ENCODE data around the gene NUDT3.
A peak's percentile ranks its signal among the peaks of the same experiment; 100 is the strongest.
"Not testable (repeated sequence)": the region's sequence is repeated elsewhere in the genome, so short reads cannot be mapped to it uniquely, and the experiment has no call there.

Gene NUDT3

DNA sequence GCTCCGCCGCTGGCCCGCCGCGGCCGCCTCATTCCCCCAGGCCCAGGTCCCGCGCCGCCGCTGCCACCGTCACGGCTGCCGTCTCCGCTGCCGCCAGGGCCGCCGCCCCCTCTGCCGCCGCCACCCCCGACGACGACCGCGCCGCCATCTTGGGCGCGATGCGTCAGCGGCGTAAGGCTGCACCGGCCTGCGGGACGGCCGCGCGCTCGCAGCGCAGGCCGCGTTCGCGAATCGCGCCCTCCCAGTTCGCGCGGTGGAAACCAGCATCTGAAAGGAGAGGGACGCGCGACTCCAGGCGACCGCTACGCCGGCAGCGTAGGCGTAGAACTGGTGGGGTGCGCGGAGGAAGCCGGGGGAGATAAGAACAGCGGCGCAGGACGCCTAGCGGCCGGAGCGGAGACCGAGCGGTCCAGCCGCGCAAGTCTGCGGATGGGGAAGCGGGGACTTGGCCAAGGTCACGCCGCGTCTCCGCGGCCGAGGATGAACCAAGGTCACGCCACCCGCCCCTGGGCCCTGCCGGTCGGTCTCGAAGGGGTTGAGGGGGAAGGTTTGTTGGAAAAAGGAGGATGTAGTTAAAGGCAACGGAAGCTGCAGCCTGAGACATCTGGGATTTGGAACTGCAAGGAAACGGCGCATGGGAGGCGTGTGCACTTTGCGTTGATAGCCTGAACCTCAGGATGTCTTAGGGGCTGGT is at the start of gene NUDT3:
Gene NUDT3, minus strand, starts transcription at position 173 of the 694 bp plus-strand sequence. CDS start 307 bp downstream, outside the sequence.
- peak; percentile 72 to 76 for DNase-seq (ENCODE audit: low read depth in 2 of 2)

DNA sequence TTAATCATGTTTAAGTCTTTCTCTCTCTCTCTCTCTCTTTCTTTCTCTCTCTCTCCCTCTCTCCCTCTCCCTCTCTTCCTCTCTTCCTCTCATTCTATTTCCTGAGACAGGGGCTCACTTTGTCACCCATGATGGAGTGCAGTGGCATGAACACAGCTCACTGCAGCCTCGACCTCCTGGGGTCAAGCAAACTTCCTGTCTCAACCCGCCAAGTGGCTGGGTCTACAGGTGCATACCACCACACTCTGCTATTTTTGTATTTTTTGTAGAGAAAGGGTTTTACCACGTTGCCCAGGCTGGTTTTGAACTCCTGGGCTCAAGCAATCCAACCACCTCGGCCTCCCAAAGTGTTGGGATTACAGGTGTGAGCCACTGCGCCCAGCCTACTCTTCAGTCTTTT is 49.1 kb upstream of the NUDT3 start:
- no peak for DNase-seq (ENCODE audit: low read depth in 2 of 2)

DNA sequence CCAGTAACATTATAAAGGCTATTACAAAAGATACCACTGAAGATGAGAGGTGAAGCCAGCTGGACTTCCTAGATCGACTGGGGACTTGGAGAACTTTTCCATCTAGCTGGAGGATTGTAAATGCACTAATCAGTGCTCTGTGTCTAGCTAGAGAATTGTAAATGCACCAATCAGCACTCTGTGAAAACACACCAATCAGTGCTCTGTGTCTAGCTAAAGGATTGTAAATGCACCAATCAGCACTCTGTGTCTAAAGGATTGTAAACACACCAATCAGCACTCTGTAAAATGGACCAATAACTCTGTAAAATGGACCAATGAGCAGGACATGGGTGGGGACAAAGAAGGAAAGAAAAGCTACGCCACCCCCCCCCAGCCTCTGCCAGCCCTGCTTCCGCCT is 47.0 kb upstream of the NUDT3 start:
- DNase-seq (ENCODE audit: low read depth in 2 of 2): no peak

DNA sequence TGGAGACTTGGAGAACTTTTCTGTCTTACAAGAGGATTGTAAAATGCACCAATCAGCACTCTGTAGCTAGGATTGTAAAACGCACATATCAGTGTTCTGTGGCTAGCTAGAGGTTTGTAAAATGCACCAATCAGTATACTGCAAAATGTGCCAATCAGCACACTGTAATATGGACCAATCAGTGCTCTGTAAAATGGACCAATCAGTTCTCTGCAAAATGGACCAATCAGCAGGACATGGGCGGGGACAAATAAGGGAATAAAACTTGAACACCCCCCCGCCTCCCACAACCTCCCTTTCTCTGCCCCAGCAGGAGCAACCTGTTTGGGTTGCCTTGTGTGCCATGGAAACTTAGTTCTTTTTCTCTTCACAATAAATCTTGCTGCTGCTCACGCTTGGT is 46.2 kb upstream of the NUDT3 start:
- DNase-seq (ENCODE audit: low read depth in 2 of 2): no peak

DNA sequence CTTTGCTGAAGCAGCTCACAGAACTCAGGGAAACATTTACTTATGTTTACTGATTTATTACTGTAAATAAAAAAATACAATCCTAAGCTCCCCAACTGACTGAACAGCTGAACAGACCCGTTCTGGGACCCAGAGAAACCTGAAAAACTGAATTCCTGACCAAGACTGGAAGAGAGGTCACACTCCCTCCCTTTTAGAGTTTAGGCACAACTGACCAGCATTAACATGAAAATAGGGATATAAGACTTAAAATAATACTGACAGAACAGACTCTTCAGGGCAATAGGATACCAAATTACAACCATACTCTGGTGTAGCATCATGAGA is 45.1 kb upstream of the NUDT3 start:
- DNase-seq (ENCODE audit: low read depth in 2 of 2): no peak

DNA sequence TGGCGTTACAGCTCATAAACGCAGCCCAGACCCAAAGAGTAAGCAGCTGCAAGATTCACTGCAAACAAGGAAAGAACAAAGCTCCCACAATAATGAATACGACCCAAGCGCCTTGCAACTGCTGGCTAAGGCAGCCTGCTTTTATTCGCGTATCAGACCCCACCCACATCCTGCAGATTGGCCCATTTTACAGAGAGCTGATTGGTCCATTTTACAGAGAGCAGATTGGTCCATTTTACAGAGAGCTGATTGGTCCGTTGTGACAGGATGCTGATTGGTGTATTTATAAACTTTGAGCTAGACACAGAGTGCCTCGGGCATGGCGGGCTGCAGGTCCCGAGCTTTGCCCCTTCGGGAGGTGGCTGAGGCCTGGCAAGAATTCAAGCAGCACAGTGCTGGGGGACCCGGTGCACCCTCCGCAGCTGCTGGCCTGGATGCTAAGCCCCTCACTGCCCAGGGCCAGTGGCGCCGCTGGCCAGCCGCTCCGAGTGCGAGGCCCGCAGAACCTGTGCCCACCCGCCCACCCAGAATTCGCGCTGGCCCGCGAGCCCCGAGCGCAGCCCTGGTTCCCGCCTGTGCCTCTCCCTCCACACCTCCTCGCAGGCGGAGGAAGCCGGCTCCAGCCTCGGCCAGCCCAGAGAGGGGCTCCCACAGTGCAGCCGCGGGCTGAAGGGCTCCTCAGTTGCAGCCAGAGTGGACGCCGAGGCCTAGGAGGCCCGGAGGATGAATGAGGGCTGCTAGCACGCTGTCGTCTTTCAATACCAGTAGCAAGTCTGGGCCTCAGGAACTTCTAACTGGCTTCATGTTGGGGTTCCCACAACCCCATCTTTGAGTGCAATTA is 44.6 kb upstream of the NUDT3 start:
- no peak for DNase-seq (ENCODE audit: low read depth in 2 of 2)

DNA sequence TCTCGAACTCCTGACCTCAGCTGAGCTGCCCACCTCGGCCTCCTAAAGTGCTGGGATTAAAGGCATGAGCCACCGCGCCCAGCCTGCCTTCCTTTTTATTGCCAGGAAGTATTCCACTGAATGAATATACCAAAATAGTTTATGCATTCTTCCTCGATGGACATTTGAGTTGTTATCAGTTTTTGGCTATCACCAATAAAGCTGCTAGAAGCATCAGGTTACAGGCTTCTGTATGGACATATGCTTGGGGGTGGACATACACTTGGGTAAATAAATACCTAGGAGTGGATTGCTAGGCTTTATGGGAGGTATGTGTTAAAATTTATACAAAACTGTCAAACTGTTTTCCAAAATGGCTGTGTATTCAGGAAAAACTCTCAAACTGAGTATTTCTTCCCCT is 43.4 kb upstream of the NUDT3 start:
- DNase-seq (ENCODE audit: low read depth in 2 of 2): no peak

DNA sequence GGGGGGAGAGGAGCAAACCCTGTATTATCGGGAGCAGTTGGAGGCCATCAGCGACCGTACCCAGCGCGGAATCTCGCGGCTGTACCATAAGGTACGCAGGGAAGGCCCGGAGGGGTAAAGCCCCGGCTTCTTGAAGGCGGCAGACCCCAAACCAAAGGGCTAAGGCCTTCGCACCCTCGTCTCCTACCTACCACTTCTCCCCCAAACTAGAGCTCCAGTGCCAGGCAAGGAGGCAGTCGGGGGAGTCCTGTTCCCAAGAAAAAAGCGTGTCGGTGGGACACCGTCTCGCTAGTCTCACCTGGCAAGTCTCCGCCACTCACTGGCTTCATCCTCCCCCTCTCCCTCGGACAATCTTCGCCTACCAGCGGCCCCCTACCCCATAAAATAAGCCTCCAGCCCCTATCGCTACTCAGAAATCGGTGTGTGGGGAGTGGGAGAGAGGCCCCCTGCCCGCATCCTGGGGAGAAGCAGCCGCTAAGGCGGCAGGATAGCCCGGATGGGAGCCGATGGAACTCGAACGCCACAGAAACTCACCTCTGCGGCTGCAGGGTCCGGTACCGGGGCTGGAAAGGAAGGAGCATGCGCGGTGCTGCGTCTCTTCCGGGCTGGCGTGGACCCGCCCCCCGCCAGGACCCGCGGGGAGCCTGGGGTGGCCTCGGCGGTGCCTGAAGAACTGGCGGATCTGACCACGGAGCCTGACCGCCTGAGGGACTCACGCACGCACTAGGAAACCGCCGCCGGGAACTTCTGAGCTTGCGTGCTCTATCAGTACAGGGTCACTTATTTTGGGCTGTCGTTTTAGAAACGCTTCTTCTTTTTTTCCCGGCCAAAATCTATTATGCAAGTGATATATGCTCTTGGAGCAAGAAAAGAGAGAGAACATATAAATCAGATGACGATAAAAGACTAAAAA is 33.3 kb upstream of the NUDT3 start, which contains the start of gene RPS10:
Gene RPS10, minus strand, starts transcription at position 572 of the 913 bp plus-strand sequence. CDS start 848 bp downstream, outside the sequence.
- DNase-seq (ENCODE audit: low read depth in 2 of 2): peak; percentile 78 to 81

DNA sequence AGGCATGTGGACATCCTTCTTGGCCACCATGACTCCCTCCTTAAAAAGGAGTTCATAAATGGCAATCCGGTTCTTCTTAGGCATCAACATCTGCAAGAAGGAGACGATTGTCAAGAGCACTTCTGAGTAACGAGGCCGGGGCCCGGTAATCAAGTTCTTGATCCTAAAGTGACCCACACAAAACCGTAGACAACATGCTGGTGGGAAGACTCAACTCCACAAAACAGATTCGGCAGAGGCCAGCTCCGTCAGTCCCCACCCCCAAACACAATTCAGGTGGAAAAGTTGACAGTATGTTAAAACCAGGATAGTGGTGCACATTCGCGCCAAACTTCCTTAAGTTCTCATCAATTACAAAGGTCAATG is 32.6 kb upstream of the NUDT3 start:
- no peak for DNase-seq (ENCODE audit: low read depth in 2 of 2)

DNA sequence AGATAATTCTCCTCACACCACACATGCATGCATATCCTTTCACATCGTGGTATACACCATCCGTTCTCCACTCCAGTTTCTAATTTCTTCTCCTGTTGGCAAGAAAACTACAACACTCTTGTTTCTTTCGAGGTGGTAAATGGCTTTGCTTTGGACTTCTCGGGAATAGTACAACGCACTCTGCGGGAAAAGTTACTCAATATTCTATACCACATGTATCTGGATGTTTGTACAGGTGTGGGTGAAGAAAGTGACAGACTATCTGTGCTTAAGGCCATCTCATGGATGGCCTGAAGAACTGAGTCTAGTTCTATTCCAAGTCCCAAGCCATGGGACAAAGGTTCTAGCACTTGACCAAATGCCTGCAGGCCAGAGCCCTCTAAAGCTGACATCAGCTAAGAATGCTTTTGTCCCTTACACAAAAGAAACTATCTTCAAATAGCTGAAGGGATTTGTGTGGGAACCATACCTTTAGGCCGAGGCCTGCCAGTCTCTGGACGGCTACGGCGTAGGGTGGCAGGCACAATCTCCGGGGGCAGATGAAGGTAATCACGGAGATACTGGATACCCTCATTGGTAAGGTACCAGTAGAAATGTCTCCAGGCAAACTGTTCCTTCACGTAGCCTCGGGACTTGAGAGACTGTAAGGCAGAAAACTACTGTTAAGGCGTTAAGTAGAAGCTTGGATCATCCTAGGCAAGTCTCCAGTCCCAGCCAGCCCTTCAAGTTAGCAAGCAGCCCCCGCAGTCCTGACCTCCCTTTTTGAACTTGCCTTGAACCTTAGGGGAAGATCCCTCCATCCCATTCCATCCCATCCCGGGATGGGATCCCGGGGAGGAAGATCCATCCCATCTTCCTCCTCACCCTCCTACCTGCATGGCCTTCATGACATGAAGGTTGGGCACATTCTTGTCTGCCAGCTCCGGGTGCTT is 32.0 kb upstream of the NUDT3 start:
- DNase-seq (ENCODE audit: low read depth in 2 of 2): no peak

DNA sequence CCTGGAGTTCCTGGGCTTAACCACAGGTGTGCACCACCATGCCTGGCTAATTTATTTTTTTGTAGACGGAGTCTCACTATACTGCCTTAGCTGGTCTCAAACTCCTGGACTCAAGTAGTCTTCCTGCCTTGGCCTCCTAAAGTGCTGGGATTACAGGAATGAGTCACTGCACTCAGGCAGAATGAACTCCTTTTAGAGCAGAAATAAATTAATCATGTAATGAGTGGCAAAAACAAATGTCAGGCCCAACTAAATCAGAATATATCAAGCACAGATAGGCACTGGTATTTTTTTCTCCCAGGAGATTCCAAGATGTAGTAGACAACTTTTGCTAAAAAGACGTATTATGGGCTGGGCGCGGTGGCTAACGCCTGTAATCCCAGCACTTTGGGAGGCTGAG is 30.8 kb upstream of the NUDT3 start:
- no peak for DNase-seq (ENCODE audit: low read depth in 2 of 2)

DNA sequence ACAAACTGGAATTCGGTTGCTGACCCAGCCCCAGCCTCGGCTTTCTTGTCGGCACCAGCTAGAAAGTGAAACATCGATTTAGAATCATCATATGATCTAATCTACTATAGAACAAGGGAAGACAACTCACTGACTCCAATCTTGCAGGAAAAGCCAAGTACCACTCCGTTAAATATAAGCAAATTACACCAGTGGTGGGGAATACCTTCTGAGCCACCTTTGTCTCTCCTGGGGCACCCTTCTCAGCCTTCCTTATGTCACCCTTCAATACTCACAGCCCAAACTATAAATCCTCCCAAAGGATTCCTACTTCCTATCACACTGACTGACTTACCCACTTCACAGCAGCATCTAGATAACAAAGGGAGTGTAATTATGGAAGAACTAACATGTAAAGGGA is 25.9 kb upstream of the NUDT3 start:
- no peak for DNase-seq (ENCODE audit: low read depth in 2 of 2)

DNA sequence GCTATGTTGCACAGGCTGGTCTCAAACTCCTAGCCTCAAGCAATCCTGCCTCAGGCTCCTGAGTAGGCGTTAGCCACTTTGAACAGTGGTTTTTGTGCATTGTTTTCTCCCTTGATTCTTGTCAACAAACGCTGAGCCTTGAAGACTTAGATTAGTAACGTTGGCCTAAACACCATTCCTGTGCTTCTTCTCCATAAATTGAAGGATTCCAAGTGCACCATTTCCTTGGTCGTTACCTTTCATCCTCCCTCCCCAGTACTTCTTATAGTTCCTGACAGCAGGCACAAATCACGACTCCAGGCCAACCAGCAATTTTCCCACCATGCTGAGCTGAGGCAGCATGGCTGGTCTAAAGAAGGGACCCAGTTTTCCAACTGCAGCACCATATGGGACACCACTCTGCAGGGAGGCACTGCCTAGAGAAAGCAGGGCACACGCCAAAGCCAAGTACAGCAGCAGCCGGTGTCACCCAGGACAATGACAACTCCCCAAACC is 24.5 kb upstream of the NUDT3 start:
- DNase-seq (ENCODE audit: low read depth in 2 of 2): no peak

DNA sequence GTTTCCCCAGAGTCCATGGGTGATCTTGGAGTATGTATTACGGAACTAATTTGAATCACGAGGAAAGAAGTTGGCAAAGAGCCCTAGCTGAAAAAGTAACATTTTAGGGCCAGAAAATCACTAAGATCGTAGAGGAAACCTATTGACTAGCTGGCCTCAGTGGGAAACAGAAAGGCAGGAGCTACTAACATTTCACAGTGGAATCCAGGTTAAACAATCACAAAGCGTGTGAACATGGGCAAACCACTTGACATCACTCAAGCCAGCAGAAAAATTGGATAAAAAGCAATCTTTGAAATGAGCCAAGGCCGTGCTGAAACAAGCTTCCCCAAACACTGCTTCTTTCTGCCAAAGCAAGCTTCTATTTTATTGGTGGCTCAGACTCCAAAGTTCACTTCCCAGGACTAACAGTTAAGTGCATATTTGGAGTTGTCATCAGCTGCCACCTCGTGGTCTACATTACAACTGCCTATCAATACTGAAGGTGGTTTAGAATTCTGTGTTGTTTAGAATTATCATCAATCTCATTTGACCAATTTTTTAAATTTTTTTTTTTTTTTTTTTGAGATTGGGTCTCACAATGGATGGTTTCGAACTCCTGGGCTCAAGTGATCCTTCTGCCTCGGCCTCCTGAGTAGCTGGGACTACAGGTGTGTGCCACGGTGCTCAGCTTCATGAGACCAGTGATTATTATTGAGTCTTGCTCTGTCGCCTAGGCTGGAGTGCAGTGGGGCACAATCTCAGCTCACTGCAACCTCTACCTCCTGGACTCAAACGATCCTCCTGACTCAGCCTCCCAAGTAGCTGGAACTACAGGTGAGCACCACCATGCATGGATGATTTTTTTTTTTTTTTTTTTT is 22.8 kb upstream of the NUDT3 start:
- no peak for DNase-seq (ENCODE audit: low read depth in 2 of 2)

DNA sequence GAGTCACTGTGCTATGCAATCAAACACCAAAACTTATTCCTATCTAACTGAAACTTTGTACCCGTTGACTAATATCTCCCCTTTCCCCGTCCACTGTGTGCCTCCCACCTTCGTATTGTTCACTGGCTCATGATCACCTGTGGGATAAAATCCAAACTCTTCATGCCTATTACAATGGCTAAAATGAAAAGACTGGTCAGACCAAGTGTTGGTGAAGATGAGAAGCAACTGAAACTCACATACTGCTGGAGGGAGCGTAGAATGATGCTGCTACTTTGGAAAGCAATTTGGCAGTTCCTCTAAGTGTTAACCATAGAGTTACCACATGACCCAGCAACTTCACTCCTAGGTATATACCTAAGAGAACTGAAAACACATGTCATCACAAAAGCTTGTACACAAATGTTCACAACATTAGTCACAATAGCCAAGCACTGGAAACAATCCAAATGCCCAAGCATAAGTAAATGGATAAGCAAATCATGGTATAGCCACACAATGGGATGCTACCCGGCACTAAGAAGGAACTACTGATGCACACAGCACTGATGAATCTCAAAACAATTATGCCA is 20.3 kb upstream of the NUDT3 start:
- DNase-seq (ENCODE audit: low read depth in 2 of 2): no peak

DNA sequence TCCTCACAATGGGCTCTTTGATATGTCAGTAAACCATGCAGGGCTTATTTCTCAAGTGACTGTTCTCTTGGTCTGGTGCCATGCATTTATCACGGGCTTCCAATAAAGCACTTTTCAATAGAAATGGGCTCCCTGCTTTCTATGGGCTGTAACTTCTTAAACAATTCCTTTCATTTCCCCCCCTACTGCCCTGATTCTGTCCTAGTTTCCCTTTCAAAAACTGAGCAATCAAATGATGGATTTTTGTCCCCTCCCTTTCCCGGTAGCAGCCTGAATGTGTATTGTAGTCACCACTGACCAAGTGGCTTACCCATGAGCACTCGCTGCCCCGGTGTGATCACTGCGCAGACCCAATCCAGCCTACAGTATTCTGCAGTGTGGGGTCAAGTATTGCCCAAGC is 19.5 kb upstream of the NUDT3 start:
- no peak for DNase-seq (ENCODE audit: low read depth in 2 of 2)

DNA sequence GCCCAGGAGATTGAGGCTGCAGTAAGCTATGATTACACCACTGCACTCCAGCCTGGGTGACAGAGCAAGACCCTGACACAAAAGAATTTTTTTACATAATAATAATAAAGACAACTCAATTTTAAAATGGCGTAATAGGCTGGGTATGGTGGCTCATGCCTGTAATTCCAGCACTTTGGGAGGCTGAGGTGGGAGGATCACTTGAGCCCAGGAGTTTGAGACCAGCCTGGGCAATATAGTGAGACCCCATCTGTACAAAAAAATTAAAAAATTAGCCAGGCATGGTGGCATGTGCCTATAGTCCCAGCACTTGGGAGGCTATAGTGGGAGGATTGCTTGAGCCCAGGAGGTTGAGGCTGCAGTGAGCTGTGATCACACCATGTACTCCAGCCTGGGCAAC is 15.4 kb upstream of the NUDT3 start:
- not testable (repeated sequence) for DNase-seq (ENCODE audit: low read depth in 2 of 2)

DNA sequence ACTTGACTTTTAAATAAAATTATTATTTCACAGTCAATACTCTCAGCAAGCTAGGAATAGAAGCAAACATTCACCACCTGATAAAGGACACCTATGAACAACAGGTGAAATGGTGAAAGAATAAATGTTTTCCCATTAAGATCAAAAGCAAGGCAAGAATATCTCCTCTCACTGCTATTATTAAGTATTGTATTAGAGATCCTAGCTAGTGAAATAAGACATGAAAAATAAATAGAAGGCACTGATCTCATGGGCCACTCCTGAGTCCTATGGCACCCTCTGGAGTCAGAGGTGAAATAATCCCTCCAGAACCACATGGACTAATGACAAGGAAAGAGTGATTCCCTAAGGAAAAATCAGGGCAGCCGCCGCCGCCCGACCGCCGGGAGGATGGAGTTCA is 4.0 kb upstream of the NUDT3 start:
- no peak for DNase-seq (ENCODE audit: low read depth in 2 of 2)

DNA sequence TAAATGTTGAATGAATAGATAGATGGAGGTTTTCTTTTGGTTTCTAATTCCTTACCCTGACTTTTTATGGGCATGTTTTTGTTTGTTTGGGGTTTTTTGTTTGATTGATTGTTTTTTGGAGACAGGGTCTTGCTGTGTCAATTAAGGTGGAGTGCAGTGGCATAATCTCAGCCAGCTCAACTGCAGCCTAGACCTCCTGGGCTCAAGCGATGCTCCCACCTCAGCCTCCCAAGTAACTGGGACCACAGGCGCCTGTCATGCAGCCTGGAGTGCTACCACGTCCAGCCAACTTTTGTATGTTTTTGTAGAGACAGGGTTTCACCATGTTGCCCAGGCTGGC is 1.5 kb upstream of the NUDT3 start:
- DNase-seq (ENCODE audit: low read depth in 2 of 2): no peak
